ENCODE results near the gene BRD7.

Gene BRD7

DNA sequence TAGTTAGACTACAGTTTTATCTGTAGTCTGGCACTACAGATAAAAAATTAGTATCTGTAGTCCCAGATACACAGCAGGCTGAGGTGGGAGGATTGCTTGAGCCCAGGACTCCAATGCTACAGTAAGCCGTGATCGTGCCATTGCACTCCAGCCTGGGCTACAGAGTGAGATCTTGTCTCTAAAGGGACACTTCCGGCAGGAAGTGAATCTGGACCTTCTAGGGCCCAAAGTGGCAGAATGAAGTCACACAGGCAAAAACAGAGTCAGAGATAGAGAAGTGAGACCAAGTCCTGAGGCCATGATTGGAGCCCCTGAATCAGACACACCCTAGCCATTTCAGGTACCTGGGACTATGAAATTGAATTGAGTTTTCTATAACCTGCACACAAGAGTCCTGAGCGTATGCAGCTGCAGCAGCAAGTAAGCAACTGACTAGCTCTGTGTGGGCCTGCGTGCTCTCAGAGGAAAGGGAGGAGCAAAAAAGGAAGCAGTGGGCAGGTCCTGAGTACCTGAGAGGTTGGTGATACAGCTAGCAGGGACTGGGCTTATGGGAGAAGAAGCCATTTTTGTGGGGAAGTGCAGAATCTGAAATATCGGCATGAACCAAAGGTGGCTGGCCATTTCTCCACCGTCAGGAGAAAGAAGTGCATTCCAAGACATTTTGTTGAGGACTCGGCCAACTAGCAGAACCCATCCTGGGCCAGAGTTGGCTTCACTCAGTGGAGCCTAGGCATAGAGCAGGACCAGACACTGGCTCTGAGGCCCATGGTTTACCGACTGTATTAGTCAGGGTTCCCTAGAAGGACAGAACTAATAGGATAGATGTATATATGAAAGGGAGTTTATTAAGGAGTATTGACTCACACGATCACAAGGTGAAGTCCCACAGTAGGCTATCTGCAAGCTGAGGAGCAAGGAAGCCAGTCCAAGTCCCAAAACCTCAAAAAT, 27.2 kb upstream of the BRD7 start:
- Histone ChIP-seq H3K9me3 (ENCODE audit: insufficient read depth, low read length) (no peaks in the 10 kb centered on the region), H3K4me3 (ENCODE audit: insufficient read length, low read depth) (no peak overlapping the region), H3K27me3 (ENCODE audit: insufficient read depth, insufficient read length) (no peaks in the 10 kb centered on the region), H3K36me3 (ENCODE audit: insufficient read depth, insufficient read length, low read length) (no peaks in the 10 kb centered on the region), H3K4me1 (ENCODE audit: insufficient read depth, insufficient read length) (peaks cover 3% of the 10 kb centered on the region), H3K9ac (ENCODE audit: insufficient read length, low read depth) (no peak overlapping the region)
- no peak for DNase-seq (ENCODE audit: low read depth, low spot score)
- TF ChIP-seq SUZ12 (IDR thresholded peaks at IDR 0.05; ENCODE audit: extremely low read depth, insufficient read depth, insufficient read length) (no peak), YY1 (IDR thresholded peaks at IDR 0.05; ENCODE audit: insufficient read depth, insufficient read length) (no peak), ZNF274 (IDR thresholded peaks at IDR 0.05; ENCODE audit: low read depth, low read length) (no peak)

DNA sequence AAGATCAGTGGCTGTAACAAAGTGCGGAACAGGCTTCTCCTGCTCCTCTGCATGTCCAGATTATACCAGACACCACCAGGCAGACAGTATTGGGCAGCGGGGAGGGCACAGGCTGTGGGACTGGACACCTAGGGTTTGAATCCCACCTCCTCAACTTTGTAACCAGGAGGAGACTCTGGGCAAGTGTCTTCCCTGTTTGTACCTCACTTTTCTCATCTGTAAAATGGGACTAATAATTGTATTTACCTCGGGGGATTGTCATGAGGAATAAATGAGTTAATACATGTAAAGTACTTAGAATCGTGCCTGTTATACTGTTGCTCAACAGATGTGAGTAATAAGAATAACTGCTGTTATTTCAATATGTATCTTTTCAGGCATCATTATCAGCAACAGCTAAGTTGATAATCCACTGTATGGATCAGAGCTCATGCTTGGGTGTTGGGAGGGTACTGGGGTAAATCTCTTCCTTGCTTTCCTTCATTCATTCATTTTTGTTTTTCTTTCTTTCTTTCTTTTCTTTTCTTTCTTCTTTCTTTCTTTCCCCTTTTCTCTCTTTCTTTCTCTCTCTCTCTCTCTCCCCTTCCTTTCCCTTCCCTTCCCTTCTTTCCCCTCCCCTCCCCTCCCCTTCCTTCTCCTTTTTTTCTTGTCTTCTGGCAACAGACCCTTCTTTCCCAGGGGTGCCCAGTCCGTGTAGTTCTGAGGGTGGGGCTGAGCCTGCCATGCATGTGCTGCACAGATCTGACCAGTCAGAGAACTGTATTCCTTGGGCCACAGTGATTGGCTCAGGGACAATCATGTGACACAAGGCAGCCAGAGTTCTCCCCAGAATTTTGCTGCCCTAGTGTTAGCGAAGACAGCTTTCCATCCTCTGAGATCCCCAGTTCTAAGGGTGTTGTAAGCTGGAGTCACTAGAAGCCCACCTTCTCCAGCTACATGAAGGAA, 25.3 kb upstream of the BRD7 start:
- Histone ChIP-seq H3K4me3 (ENCODE audit: insufficient read length, low read depth) (no peak overlapping the region), H3K36me3 (ENCODE audit: insufficient read depth, insufficient read length, low read length) (no peaks in the 10 kb centered on the region), H3K27me3 (ENCODE audit: insufficient read depth, insufficient read length) (no peaks in the 10 kb centered on the region), H3K9me3 (ENCODE audit: insufficient read depth, low read length) (no peaks in the 10 kb centered on the region), H3K4me1 (ENCODE audit: insufficient read depth, insufficient read length) (peaks cover 3% of the 10 kb centered on the region), H3K9ac (ENCODE audit: insufficient read length, low read depth) (no peak overlapping the region)
- no peak for DNase-seq (ENCODE audit: low read depth, low spot score)
- TF ChIP-seq SUZ12 (IDR thresholded peaks at IDR 0.05; ENCODE audit: extremely low read depth, insufficient read depth, insufficient read length) (no peak), YY1 (IDR thresholded peaks at IDR 0.05; ENCODE audit: insufficient read depth, insufficient read length) (no peak), ZNF274 (IDR thresholded peaks at IDR 0.05; ENCODE audit: low read depth, low read length) (no peak)

GRCh38 chr16:50393416-50393815, 24.6 kb upstream of the BRD7 start:
- Histone ChIP-seq H3K4me3 (ENCODE audit: insufficient read length, low read depth) (no peak overlapping the region), H3K9me3 (ENCODE audit: insufficient read depth, low read length) (no peaks in the 10 kb centered on the region), H3K9ac (ENCODE audit: insufficient read length, low read depth) (no peak overlapping the region), H3K36me3 (ENCODE audit: insufficient read depth, insufficient read length, low read length) (no peaks in the 10 kb centered on the region), H3K27me3 (ENCODE audit: insufficient read depth, insufficient read length) (no peaks in the 10 kb centered on the region), H3K4me1 (ENCODE audit: insufficient read depth, insufficient read length) (peaks cover 3% of the 10 kb centered on the region)
- TF ChIP-seq YY1 (IDR thresholded peaks at IDR 0.05; ENCODE audit: insufficient read depth, insufficient read length) (no peak), ZNF274 (IDR thresholded peaks at IDR 0.05; ENCODE audit: low read depth, low read length) (no peak), SUZ12 (IDR thresholded peaks at IDR 0.05; ENCODE audit: extremely low read depth, insufficient read depth, insufficient read length) (no peak)
- DNase-seq (ENCODE audit: low read depth, low spot score): no peak

DNA sequence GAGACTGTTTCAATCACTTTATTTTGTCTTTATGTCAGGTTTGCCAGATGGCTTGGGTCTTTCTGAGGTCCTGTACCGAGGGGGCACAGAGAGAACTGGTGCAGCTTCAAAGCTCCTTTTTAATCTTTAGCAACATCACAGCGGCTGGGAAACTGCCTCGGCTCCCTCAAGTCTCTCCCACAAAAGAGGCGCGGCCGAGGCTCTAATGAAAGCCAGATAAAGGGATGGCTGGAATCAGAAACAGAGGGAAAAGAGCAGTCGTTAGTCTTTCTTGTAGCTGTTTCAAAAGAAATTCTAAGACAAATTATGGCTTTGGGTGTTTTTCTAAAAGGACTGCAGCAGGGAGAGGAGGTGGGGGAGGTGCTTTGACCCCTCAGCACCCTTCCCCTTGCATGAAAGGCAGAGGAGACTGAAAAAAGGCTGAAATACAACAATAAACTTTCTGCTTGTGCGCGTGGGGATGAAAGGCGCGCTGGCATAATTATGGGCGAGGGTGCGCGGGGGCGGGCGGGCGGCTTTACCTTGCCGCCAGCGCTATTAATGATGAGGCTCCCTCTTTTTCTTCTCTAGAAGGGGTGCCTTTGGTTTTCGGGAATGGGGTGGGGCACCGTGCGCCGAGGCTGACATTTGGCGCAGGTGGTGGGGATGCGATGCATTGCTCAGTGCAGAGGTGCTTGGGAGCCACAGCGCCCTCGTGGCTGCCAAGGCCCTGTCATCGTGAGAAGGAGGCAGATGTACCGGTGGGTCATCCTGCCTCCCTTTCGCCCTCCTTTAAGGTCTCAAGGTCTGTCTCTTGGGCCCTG, 22.3 kb upstream of the BRD7 start:
- no peak overlapping the region for H3K4me3 ChIP-seq (ENCODE audit: insufficient read length, low read depth)
- peaks cover 3% of the 10 kb centered on the region for H3K4me1 ChIP-seq (ENCODE audit: insufficient read depth, insufficient read length)
- no peak for DNase-seq (ENCODE audit: low read depth, low spot score)
- H3K27me3 ChIP-seq (ENCODE audit: insufficient read depth, insufficient read length): no peaks in the 10 kb centered on the region
- no peak overlapping the region for H3K9ac ChIP-seq (ENCODE audit: insufficient read length, low read depth)
- TF ChIP-seq ZNF274 (IDR thresholded peaks at IDR 0.05; ENCODE audit: low read depth, low read length): no peak
- no peak for TF ChIP-seq YY1 (IDR thresholded peaks at IDR 0.05; ENCODE audit: insufficient read depth, insufficient read length)
- no peak for TF ChIP-seq SUZ12 (IDR thresholded peaks at IDR 0.05; ENCODE audit: extremely low read depth, insufficient read depth, insufficient read length)
- no peaks in the 10 kb centered on the region for H3K9me3 ChIP-seq (ENCODE audit: insufficient read depth, low read length)
- H3K36me3 ChIP-seq (ENCODE audit: insufficient read depth, insufficient read length, low read length): no peaks in the 10 kb centered on the region

- H3K27me3 ChIP-seq (ENCODE audit: insufficient read depth, insufficient read length): no peaks in the 10 kb centered on the region
- H3K9me3 ChIP-seq (ENCODE audit: insufficient read depth, low read length): no peaks in the 10 kb centered on the region
- H3K4me3 ChIP-seq (ENCODE audit: insufficient read length, low read depth): no peak overlapping the region
- H3K4me1 ChIP-seq (ENCODE audit: insufficient read depth, insufficient read length): peaks cover 3% of the 10 kb centered on the region
- H3K36me3 ChIP-seq (ENCODE audit: insufficient read depth, insufficient read length, low read length): no peaks in the 10 kb centered on the region
- no peak for TF ChIP-seq YY1 (IDR thresholded peaks at IDR 0.05; ENCODE audit: insufficient read depth, insufficient read length)
- TF ChIP-seq ZNF274 (IDR thresholded peaks at IDR 0.05; ENCODE audit: low read depth, low read length): no peak
- TF ChIP-seq SUZ12 (IDR thresholded peaks at IDR 0.05; ENCODE audit: extremely low read depth, insufficient read depth, insufficient read length): no peak
- H3K9ac ChIP-seq (ENCODE audit: insufficient read length, low read depth): no peak overlapping the region
- DNase-seq (ENCODE audit: low read depth, low spot score): no peak
Observed at GRCh38 chr16:50390371-50390771, 21.6 kb upstream of the BRD7 start.

GRCh38 chr16:50389900-50390299, 21.1 kb upstream of the BRD7 start:
- no peak for DNase-seq (ENCODE audit: low read depth, low spot score)
- no peaks in the 10 kb centered on the region for H3K9me3 ChIP-seq (ENCODE audit: insufficient read depth, low read length)
- peaks cover 3% of the 10 kb centered on the region for H3K4me1 ChIP-seq (ENCODE audit: insufficient read depth, insufficient read length)
- TF ChIP-seq YY1 (IDR thresholded peaks at IDR 0.05; ENCODE audit: insufficient read depth, insufficient read length): no peak
- no peak for TF ChIP-seq ZNF274 (IDR thresholded peaks at IDR 0.05; ENCODE audit: low read depth, low read length)
- no peak for TF ChIP-seq SUZ12 (IDR thresholded peaks at IDR 0.05; ENCODE audit: extremely low read depth, insufficient read depth, insufficient read length)
- no peaks in the 10 kb centered on the region for H3K27me3 ChIP-seq (ENCODE audit: insufficient read depth, insufficient read length)
- H3K36me3 ChIP-seq (ENCODE audit: insufficient read depth, insufficient read length, low read length): no peaks in the 10 kb centered on the region
- H3K4me3 ChIP-seq (ENCODE audit: insufficient read length, low read depth): no peak overlapping the region
- H3K9ac ChIP-seq (ENCODE audit: insufficient read length, low read depth): no peak overlapping the region

Measured in NT2/D1 (cell line).